Naive B cell (primary cell): ENCODE data around the gene VAMP5. TPM values are rescaled to one million over a fixed set of nuclear protein-coding genes. Genes with fewer than 3 reads are reported as not detected.

Experiments
- ATAC-seq, 2 donors: fragments of 150-1000 bp; cut with Tn5 transposase; 2 replicates each; pipeline ENCODE4 v1.10.0; 2021; ENCODE audit warnings: low read depth in 2 of 2, mild to moderate bottlenecking in 2 of 2, moderate library complexity in 2 of 2
- DNase-seq: peaks from one replicate; pipeline ENCODE4 v3.0.0; 2022
- H3K27ac Mint-ChIP-seq, 6 donors: one replicate each; pipeline ENCODE4 v1.8.0; 2020 to 2022; ENCODE audit warnings: mild to moderate bottlenecking in 6 of 6, mixed read lengths in 6 of 6, moderate library complexity in 5 of 6, inconsistent platforms in 2 of 6
- H3K27me3 Mint-ChIP-seq, 3 donors: one replicate each; pipeline ENCODE4 v1.8.0; 2021 to 2022; ENCODE audit warnings: mixed read lengths in 3 of 3, mild to moderate bottlenecking in 1 of 3
- H3K36me3 Mint-ChIP-seq, 2 donors: one replicate each; pipeline ENCODE4 v1.8.0; 2020 to 2022; ENCODE audit warnings: mixed read lengths in 2 of 2, inconsistent platforms in 1 of 2, mild to moderate bottlenecking in 1 of 2
- H3K4me1 Mint-ChIP-seq, 3 donors: one replicate each; pipeline ENCODE4 v1.8.0; 2020 to 2022; ENCODE audit warnings: mixed read lengths in 3 of 3, inconsistent platforms in 1 of 3, mild to moderate bottlenecking in 1 of 3, moderate library complexity in 1 of 3
- H3K4me3 Mint-ChIP-seq, 8 donors: one replicate each; pipeline ENCODE4 v1.8.0; 2020 to 2022; ENCODE audit warnings: mild to moderate bottlenecking in 8 of 8, mixed read lengths in 8 of 8, moderate library complexity in 8 of 8, inconsistent platforms in 2 of 8
- H3K9me3 Mint-ChIP-seq, 7 donors: one replicate each; pipeline ENCODE4 v1.8.0; 2020 to 2022; ENCODE audit warnings: mixed read lengths in 7 of 7, mild to moderate bottlenecking in 5 of 7, inconsistent platforms in 2 of 7, moderate library complexity in 1 of 7
- polyA plus RNA-seq, 6 donors: library from polyadenylated mRNA; unstranded; fragments of 300-500 nt; fragmentation: Illumina TruSeq; gene quantifications; one replicate each; pipeline ENCODE4 v1.2.3, GENCODE V29; 2021; ENCODE audit warnings: low read depth in 6 of 6

VAMP5 gene
- polyA plus RNA-seq, 6 donors from 2014 or later: 33.3 to 68.5 (median 49.9) TPM

DNA sequence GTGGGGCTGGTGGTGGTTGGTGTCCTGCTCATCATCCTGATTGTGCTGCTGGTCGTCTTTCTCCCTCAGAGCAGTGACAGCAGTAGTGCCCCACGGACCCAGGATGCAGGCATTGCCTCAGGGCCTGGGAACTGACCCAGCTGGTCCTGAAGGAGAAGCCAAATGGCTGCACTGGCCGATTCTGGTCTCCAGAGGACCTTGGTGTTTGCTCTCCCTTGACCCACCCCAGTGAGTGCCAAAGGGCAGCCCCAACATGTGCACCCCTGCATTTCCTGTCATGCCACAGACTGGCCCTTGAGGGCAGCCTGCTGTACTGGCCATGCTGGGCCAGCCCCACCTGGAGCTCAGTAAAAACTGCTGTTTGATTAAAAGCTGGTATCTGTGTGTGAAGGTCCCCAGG is 8.8 kb downstream of the VAMP5 start:
- H3K27me3 Mint-ChIP-seq: no peaks in the 10 kb centered on the region
- no peaks in the 10 kb centered on the region for H3K9me3 Mint-ChIP-seq
- no peak for ATAC-seq
- H3K4me1 Mint-ChIP-seq: peaks cover 41 to 51% (median 45%) of the 10 kb centered on the region in 3 donors
- no peak overlapping the region for H3K27ac Mint-ChIP-seq
- no peak for DNase-seq
- no peaks in the 10 kb centered on the region for H3K36me3 Mint-ChIP-seq
- H3K4me3 Mint-ChIP-seq: peak overlapping the region in 3 of 8 donors; percentile 65 to 99 (median 95)

DNA sequence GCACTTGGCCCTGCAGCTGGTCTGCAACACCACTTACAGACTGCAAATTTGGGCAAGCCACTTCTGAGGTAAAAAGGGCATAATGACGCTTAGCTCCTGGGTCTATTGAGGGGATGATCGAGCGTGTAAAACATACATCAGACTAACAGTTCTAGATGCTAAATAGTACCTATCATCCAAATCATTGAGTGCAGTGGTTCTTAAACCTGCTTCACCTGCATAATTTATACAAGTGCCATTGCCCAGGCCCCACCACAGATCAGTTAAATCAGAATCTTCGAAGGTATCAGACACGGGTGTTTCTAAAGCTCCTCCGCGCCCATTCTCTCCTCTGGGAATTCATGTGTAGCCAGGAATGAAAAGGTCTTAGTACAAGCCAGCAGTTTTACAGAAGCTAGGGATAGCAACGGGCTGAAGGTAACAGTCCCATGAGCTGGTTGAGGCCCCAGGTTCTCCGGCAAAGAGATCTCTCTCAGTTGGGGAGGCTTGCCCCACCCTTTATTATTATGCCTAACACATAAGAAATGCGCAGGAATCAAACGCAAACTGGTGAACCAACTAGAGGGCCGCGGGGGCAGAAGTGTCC is 10.6 kb downstream of the VAMP5 start:
- Mint-ChIP-seq H3K4me1 (peaks cover 33 to 51% (median 39%) of the 10 kb centered on the region in 3 donors), H3K27me3 (no peaks in the 10 kb centered on the region), H3K9me3 (no peaks in the 10 kb centered on the region), H3K27ac (peak overlapping the region; percentile 92 to 99 (median 98)), H3K36me3 (no peaks in the 10 kb centered on the region), H3K4me3 (peak overlapping the region; percentile 95 to 100 (median 99))
- DNase-seq (no peak), ATAC-seq (peak; percentile 1)

DNA sequence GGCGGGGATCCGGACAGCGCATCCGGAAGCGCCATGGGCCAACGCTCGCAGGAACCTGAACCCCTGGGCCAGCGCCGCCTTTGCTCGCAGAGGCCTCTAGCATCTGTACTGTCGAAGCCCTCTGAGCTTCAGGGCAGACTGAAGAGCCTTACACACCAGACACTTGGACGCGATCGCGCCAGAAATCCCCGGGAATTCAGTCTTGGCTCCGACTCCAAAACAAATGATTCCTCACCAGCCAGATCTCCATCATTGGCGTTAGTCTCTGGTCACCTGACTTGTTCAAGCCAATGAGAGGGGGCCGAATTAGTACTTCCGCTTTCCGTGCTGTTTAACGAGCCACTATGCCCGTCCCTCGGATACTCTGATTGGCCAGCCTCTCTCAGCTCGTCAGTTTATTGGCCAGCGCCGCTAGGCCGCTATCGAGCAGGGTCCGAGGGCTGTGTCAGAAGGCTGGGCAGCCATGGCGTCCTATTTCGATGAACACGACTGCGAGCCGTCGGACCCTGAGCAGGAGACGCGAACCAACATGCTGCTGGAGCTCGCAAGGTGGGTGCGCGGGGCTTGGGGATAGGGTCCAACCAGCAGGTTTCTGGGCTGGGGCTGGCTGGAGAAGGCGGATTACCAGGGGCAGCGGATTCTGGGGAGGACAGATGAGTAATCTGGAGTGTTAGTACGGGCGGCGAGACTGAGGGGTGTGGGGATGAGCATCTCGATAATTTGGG is 11.2 kb downstream of the VAMP5 start, which contains the start of gene RNF181:
Gene RNF181 (plus strand): TSS at position 445 of the 725 bp plus-strand sequence. CDS start 19 bp downstream, at position 464.
- ATAC-seq (peak; percentile 99), DNase-seq (peak; percentile 90)
- Mint-ChIP-seq H3K4me3 (peak within 1 kb of the TSS; percentile 95 to 100 (median 99)), H3K4me1 (peaks cover 33 to 48% (median 44%) of the 10 kb centered on the region in 3 donors), H3K27ac (peak within 1 kb of the TSS; percentile 92 to 99 (median 98)), H3K9me3 (no peaks in the 10 kb centered on the region), H3K27me3 (no peaks in the 10 kb centered on the region), H3K36me3 (no peaks in the 10 kb centered on the region)

DNA sequence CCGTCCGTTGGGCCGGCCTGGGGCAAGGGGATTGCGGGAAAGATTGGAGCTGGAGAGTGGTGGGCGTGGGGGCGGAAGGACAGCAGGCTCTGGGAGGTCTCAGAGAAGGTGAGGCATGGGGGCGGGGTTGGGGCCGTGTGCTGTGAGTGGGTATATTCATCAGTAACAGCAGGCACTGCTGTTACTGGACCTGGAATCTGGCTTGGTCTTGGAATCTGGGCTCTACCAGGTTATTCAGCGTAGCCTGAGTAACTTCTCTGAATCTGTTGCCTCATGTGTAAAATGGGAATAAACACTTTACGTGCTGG is 11.7 kb downstream of the VAMP5 start:
- Mint-ChIP-seq H3K9me3 (no peaks in the 10 kb centered on the region), H3K27me3 (no peaks in the 10 kb centered on the region), H3K27ac (peak overlapping the region; percentile 92 to 99 (median 98)), H3K4me1 (peaks cover 33 to 49% (median 46%) of the 10 kb centered on the region in 3 donors), H3K4me3 (peak overlapping the region; percentile 95 to 100 (median 99)), H3K36me3 (no peaks in the 10 kb centered on the region)
- DNase-seq (no peak), ATAC-seq (no peak)

DNA sequence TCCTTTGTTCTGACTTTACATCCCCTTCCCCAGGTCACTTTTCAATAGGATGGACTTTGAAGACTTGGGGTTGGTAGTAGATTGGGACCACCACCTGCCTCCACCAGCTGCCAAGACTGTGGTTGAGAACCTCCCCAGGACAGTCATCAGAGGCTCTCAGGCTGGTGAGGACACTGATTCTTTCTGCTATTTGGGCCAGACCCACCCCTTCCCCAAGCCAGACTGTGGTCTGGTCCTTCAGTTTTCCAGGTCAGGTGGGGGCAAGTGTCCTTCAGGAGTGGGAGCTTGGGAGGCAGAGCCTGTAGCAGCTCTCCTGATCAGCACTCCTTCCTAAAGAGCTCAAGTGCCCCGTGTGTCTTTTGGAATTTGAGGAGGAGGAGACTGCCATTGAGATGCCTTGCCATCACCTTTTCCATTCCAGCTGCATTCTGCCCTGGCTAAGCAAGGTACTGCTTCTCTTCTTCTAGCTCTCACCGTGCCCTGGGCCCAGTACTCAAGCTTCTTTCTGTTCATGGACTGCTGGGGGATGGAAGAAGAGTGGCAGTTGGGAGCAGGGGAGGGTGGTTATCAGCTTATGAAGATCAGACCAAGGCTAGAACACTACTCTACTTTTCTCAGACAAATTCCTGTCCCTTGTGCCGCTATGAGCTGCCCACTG is 12.4 kb downstream of the VAMP5 start:
- H3K9me3 Mint-ChIP-seq: no peaks in the 10 kb centered on the region
- no peaks in the 10 kb centered on the region for H3K36me3 Mint-ChIP-seq
- H3K4me1 Mint-ChIP-seq: peaks cover 34 to 53% (median 52%) of the 10 kb centered on the region in 3 donors
- H3K4me3 Mint-ChIP-seq: peak overlapping the region; percentile 95 to 100 (median 99)
- H3K27me3 Mint-ChIP-seq: no peaks in the 10 kb centered on the region
- peak overlapping the region in 4 of 6 donors; percentile 26 to 99 (median 62) for H3K27ac Mint-ChIP-seq
- ATAC-seq (no peak), DNase-seq (no peak)

DNA sequence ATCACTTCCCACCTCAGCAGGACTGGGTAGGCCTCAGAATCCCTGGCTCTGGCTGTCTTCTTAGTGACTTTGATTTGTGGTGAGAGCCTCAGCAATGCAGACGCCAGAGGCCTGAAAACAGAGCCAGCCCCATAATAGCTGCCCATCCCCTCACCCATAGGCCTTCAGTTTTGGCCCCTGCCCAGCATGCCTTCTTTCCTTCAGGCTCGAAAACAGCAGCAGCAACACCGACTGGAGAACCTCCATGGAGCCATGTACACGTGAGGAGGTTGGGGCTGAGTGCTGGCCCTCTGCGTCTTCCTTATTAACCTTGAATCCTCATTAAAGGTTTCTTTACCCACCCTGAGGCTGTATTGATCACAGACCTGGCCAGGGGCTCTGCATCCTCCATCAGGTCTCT is 13.0 kb downstream of the VAMP5 start:
- Mint-ChIP-seq H3K4me3 (peak overlapping the region in 7 of 8 donors; percentile 95 to 100 (median 99)), H3K27ac (peak overlapping the region in 1 of 6 donors; percentile 31), H3K9me3 (no peaks in the 10 kb centered on the region), H3K4me1 (peaks cover 37 to 57% (median 55%) of the 10 kb centered on the region in 3 donors), H3K36me3 (no peaks in the 10 kb centered on the region), H3K27me3 (no peaks in the 10 kb centered on the region)
- ATAC-seq: no peak
- DNase-seq: no peak

DNA sequence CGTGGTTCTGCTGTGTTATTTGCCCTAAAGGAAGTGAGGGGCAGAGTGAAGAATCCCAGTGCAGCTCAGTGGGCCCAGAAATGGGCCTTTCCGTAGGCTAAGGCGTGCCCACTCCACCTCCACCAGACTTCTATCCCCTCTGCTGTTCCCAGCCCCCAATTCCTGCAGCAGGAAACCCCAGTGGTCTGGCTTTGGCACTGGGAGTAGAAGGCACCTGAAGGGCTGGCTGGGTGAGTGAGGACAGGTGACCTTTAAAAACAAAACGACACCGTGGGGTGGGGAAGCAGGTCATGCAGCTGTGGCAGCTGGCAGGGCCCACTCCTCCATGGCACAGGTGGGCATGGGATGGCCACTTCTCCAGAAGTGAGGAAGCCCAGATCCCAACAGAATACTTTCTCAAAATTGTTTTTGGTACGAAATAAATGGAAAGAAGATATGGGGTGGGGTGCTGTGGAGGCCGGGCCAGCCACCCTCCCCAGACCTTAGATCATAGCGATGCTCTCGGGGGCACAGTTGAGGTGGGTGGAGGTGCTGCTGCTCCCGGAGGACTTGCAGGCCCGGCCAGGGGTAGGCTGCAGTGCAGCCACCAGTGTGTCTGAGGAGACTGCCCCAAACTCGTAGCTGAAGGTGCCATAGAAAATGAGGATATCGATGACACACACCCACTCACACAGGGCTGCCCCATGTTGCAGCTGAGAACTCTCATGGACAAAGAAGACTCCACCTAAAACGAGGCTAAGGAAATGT is 14.5 kb downstream of the VAMP5 start:
- Mint-ChIP-seq H3K4me3 (peak overlapping the region in 1 of 8 donors; percentile 88), H3K36me3 (no peaks in the 10 kb centered on the region), H3K27ac (no peak overlapping the region), H3K27me3 (no peaks in the 10 kb centered on the region), H3K9me3 (no peaks in the 10 kb centered on the region), H3K4me1 (peaks cover 42 to 62% (median 59%) of the 10 kb centered on the region in 3 donors)
- no peak for DNase-seq
- no peak for ATAC-seq

DNA sequence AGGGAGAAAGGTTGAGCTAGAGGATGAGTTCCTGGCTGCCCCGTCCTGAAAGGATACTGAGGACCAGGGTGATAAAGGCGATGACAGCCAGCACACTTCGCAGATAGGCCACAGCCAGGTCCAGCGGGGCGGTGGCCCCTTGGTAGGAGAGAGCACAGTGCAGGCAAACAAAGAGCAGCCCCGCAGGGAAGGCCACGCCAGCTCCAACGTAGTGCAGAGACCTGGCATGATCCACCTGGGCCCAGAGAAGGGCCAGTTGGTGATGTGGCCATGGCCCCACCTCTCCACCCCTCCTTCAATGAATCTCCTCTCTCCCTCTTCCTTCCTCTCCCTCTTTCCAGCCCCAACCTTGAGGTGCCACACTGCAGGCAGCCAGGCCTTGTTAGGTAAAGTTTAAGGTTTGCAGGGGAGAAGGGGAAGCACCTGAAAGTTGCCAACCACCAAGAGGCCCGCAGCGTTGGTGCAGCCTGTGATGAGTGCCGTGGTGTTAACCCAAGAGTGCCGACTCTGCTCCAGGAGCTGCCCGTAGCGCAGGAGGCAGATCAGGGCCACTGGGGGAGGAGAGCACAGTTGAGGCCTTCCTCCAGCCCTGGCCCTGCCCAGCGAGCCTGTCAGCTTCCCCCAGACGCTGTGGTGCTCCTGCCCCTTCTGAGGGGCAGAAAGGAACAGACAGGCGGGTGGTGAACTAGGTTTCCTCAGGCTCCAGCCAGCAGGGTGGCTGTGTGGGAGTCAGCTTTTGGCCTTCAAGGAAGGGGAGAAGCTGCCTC is 15.4 kb downstream of the VAMP5 start:
- H3K36me3 Mint-ChIP-seq: no peaks in the 10 kb centered on the region
- peaks cover 38 to 58% (median 57%) of the 10 kb centered on the region in 3 donors for H3K4me1 Mint-ChIP-seq
- peak overlapping the region in 3 of 8 donors; percentile 47 to 88 (median 80) for H3K4me3 Mint-ChIP-seq

DNA sequence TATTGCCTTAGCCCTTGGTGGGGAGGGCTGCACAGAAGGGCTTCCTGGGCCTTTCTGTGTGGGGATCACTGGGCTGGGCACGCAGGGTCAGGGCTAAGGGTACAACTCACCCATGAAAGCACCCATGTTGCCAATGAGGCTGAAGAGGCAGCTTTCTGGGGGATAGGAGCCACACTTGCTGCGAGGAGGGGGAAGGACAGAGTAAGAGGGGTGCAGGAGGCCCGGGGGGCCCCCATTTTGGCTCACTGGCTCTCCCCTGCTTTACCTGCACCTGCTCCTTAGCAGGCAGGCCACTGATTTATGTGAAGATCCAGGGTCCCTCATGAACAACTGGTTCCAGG is 16.0 kb downstream of the VAMP5 start:
- ATAC-seq (no peak), DNase-seq (no peak)
- H3K4me3 Mint-ChIP-seq: peak overlapping the region in 6 of 8 donors; percentile 77 to 90 (median 86)
- peaks cover 36 to 56% (median 55%) of the 10 kb centered on the region in 3 donors for H3K4me1 Mint-ChIP-seq
- no peaks in the 10 kb centered on the region for H3K9me3 Mint-ChIP-seq
- H3K27ac Mint-ChIP-seq: peak overlapping the region in 2 of 6 donors; percentile 15 to 31
- H3K27me3 Mint-ChIP-seq: no peaks in the 10 kb centered on the region
- no peaks in the 10 kb centered on the region for H3K36me3 Mint-ChIP-seq

More for the DNA sequence above, 15.4 kb downstream of the VAMP5 start:
- DNase-seq (no peak), ATAC-seq (no peak)
- peak overlapping the region in 1 of 6 donors; percentile 31 for H3K27ac Mint-ChIP-seq
- no peaks in the 10 kb centered on the region for H3K27me3 Mint-ChIP-seq
- no peaks in the 10 kb centered on the region for H3K9me3 Mint-ChIP-seq

DNA sequence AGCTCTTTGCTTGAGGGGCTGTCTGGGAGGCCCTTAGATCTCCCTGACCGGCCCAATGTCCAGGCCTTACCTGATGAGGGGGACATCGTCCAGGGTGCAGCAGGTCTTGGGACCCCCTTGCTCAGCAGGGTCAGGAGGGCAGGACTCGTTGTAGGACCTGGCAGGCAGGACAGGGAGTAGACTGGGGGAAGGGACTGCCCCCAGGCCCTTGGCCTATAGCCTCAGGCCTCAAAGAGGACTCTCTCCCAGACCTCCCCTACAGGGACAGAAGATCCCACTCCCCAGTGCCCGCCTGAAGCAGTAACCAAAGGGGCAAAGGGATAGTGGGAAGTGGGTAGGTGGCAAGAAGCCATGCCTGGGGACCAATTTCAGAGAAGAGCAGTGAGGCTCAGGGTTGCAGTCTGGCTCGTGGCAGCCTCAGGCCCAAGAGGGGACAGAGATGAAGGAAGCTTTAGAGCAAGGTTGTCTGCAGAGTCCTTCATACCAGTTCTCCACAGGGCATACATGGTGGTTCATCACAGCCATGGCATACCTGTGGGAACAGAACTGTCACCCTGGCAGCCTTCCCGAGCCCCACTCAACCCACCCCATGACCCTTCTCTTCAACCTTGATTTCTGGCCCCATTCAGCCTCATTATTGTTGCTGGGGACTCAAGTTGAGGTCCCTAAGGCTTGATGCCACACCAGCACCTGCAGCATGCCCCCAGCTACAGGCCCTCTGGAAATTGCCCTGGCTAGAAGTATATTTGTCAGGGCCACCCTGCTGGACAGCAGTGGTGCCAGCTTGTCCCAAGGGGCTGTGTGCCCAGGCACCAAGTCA is 16.9 kb downstream of the VAMP5 start:
- Mint-ChIP-seq H3K9me3 (no peaks in the 10 kb centered on the region), H3K36me3 (no peaks in the 10 kb centered on the region), H3K27ac (peak overlapping the region in 4 of 6 donors; percentile 76 to 89 (median 84)), H3K4me1 (peaks cover 26 to 55% (median 54%) of the 10 kb centered on the region in 3 donors), H3K4me3 (peak overlapping the region; percentile 84 to 93 (median 90)), H3K27me3 (no peaks in the 10 kb centered on the region)
- no peak for DNase-seq
- no peak for ATAC-seq

DNA sequence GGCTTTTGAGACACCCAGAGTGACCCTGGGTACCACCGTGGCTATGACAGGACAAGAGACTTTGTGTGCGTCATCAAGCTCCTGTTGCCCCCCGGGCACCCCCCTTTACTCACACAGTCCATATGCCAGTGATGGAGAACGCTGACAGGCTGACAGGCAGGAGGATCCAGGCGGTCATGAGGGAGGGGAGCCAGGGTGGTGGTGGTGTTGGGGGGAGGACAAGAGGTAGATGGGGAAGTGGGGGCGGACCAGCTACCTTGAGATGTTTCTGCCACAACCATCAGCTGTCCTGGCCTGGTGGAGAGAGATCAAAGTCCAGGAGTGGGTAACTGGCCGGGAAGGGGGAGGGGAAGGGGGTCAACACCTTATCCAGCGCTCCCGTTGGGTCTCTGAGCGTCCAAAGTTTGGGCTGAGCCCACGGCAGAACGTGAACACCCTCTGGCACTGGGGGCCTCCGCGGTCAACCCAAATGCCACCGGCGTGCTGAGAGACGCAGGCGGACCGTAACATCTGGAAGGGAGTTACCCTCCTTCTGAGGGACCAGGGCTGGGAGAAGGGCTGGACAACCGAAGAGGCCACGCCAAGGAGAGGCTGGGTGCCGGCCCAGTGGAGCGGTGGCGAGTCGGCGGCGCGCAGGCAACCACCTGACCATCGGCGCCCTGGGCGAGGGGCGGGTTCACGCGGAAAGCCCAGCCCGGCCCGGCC is 17.7 kb downstream of the VAMP5 start:
- peaks cover 19 to 55% (median 51%) of the 10 kb centered on the region in 3 donors for H3K4me1 Mint-ChIP-seq
- no peak for DNase-seq

More for the DNA sequence above, 17.7 kb downstream of the VAMP5 start:
- Mint-ChIP-seq H3K27ac (peak overlapping the region in 5 of 6 donors; percentile 76 to 89 (median 80)), H3K36me3 (no peaks in the 10 kb centered on the region), H3K27me3 (no peaks in the 10 kb centered on the region), H3K9me3 (no peaks in the 10 kb centered on the region), H3K4me3 (peak overlapping the region; percentile 84 to 93 (median 90))
- ATAC-seq: peak; percentile 11 to 22
